NCI-H2081 treated with DMSO at 0.1 percent for 48 hours (cell line): Measurements from ENCODE around the gene ABCB8.

Experiments
- DNase-seq: peaks from one replicate; lab custom pipeline; 2025; lab: John Stamatoyannopoulos, UW

The ABCB8 gene

DNA sequence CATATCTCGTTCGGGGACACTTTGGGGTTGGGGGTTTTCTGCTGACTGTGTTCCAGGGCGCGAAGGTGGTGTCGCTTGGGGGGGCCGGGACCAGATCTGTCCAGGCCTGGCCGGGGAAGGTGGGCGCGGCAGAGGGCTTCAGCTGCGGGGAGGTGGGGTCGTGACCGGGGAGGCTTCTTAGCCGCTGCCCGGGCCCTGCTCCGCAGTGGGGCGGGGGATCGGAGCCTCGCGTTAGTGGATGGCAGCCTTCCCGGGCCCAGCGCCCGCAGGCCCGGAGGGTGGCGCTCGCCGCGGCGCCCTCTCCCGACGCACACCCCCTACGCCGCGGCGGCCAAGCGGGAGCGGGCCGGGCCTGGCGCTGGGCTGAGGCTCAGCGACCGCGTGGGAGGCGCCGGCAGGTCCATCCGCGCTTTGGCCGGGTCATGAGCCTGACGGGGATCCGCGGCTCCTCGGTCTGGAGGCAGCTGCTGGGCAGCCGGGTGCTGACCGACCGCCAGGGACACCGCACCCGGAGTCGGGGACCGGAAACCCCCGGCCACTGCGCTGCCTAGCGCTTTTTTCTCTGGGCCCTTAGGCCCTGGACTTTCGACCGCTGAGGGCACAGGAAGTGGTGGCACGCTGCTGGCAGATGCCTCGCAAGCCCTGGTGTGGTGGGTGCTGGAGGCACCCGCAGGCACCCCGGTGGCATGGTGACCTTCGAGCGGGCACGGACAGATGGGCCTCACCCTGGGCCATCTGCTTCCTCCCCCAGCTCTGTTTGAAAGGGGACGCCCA is 59.2 kb downstream of the ABCB8 start:
- no peak for DNase-seq

DNA sequence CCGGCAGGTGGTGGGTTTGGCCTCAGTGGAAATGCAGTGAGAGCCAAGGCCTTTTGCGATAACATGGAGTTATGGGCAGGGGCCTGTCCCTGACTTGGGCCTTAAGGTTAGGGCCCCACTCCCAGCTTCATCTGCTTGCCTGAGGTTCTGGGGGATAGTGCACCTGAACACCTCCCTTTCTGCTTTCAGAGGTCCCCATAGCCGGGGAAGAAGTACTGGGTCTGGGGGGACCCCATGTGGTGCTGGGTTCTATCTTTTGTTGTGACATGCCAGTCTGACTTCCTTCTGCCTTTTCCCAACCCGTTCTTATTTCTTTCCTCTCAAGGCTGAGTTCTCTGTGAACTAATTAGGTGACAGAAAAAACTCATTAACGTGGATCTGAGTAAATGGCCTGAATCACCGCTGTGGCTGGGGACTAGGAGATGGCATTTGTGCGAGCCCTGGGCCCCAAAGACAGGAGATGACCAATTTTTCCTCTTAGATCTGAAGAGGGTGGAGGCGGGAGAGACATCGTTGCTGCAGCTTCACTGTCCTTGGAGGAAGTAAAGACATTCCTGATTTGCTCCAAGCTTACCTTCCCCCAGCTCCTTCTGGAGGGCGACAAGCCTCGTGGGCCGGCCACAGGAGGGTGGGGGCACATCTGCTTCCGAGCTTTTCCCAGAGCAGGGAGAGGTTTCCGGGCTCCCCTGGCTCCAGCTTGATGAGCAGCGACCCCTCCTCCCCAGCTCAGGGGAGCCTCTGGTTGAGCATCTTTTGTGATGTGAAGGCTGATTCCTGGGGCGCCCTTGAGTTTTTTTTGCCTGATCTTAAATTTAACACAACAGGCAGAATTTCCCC is 60.0 kb downstream of the ABCB8 start:
- no peak for DNase-seq

- DNase-seq = no peak
Measured at GRCh38 chr7:151088856-151089699, 60.8 kb downstream of the ABCB8 start.

DNA sequence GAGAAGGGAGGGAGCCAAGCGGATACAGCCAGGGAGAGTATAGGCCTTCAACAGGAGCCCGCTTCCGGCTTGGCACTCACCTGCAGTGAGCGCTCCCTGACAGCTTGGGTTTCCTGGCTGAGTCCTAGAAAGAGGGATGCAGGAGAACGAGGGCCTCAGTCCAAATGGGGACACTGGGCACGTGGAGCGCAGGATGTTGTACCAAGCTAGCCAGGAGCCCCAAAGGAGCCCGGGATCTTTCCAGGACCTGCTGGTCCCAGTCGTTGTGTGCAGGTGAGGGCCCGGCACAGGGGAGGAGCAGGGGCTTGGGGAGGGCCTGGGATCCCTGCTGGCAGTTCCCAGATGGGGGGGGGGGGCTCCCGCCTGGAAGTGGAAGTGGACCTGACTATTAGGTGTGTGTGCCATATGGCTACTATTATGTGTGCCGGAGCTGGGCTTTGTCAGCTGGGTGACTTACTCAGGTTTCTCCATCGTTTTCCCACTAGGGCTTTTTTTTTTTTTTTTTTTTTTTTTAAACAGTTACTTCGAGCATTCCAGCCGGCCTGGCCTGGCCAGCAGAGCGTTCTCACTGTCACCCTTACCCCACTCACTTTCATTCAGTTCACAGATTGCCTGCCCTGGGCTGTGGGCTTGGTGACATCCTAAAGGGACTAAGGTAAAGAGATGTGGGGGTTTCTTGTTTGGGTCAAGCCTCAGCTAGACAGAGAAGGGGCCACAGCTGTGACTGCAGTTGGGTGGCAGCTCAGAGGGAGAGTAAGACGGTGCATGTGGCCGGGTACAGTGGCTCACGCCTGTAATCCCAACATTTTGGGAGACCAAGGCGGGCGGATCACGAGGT is 61.9 kb downstream of the ABCB8 start:
- DNase-seq = no peak

GRCh38 chr7:151091003-151091402 is 62.8 kb downstream of the ABCB8 start:
- no peak for DNase-seq

- DNase-seq = no peak
Measured at GRCh38 chr7:151091431-151091830, 63.2 kb downstream of the ABCB8 start.

- no peak for DNase-seq
Measured at GRCh38 chr7:151091988-151092387, 63.7 kb downstream of the ABCB8 start.

DNA sequence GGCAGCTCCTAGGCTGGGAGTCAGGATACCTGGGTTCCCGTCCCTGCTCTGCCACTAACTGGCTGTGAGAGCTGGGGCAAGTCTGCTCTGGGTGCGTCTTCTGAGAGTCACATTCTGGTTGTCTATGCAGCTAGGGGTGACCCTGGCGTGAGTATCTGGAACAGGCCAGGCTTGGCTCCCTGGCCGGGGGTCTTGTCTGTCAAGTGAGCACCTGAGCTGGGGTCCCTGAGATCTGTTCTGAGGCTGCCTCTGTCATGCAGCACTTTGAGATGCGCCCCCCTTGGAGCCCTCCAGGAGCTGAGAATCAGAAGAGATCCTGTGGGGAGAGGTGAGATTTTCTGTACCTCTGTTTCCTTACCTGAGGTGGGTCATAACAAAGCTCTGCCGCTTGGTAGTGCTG is 65.5 kb downstream of the ABCB8 start:
- no peak for DNase-seq

DNA sequence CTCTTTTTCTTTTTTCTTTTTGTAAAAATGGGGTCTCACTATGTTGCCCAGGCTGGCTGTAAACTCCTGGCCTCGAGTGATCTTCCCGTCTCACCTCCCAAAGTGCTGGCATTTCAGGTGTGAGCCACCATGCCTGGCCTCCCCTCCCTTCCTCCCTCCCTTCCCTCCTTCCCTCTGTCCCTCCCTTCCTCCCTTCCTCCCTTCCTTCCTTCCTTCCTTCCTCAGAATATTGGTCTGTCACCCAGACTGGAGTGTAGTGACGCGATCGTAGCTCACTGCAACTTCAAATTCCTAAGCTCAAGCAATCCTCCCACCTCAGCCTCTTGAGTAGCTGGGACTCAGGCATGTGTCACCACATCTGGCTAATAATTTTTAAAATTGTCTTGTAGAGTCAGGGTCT is 66.4 kb downstream of the ABCB8 start:
- no peak for DNase-seq

DNA sequence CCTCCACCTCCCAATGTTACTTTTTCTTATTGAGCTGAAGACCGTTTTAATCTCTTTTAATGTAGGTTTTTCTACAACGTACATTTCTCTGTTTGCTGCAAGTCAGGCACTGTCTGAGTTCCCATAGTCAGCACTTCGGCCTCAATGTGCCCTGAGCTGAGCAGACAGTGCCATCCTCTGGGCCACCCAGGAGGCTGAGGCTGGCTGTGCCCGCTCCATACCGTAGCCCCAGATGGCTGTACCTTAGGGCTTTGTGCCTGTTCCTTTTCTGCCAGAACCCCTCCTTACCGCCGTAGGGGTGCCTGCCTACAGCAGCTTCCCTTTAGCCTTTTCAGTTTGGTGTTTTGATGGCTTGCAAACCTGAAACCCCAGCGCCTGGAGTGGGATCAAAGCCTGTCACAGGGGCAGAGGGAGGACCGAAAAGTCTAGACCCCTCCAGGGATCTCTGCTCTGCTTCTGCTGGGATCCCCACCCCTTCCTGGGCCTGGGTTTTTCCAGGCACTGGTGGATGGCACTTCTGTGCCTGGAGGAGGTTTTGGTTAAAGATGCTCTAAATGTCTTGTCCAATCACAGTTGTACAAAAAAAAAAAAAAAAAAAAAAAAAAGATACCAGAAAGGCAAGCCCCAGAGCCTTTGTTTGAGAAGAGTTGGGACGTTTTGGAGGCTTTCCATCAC is 67.0 kb downstream of the ABCB8 start:
- DNase-seq = no peak

- DNase-seq = no peak
Measured at GRCh38 chr7:151095828-151096475, 67.7 kb downstream of the ABCB8 start.
